Ishikawa (cell line): ENCODE measurements around the gene CCL5.

Experiments used
- CEBPB ChIP-seq: IDR thresholded peaks from 2 replicates; pipeline ENCODE4 v1.6.1; 2012
- CREB1 ChIP-seq: IDR thresholded peaks from 2 replicates; pipeline ENCODE4 v1.6.1; 2012; ENCODE audit warnings: low read depth
- EGR1 ChIP-seq: IDR thresholded peaks from 2 replicates; pipeline ENCODE4 v1.6.1; 2012
- EP300 ChIP-seq: IDR thresholded peaks from 2 replicates; pipeline ENCODE4 v1.6.1; 2012; ENCODE audit warnings: borderline replicate concordance
- FOXM1 ChIP-seq: IDR thresholded peaks from 2 replicates; pipeline ENCODE4 v1.6.1; 2012; ENCODE audit warnings: low read depth, borderline replicate concordance
- NFIC ChIP-seq: IDR thresholded peaks from 2 replicates; pipeline ENCODE4 v1.6.1; 2012
- RAD21 ChIP-seq: IDR thresholded peaks from 2 replicates; pipeline ENCODE4 v1.6.1; 2012; ENCODE audit warnings: low read depth
- TAF1 ChIP-seq: IDR thresholded peaks from 2 replicates; pipeline ENCODE4 v1.6.1; 2012; ENCODE audit warnings: low read depth, mild to moderate bottlenecking
- TCF12 ChIP-seq: IDR thresholded peaks from 2 replicates; pipeline ENCODE4 v1.6.1; 2012; ENCODE audit warnings: low read depth
- TEAD4 ChIP-seq: IDR thresholded peaks from 2 replicates; pipeline ENCODE4 v1.6.1; 2012
- YY1 ChIP-seq: IDR thresholded peaks from 2 replicates; pipeline ENCODE4 v1.6.1; 2012; ENCODE audit warnings: low read depth
- ZBTB7A ChIP-seq: IDR thresholded peaks from 2 replicates; pipeline ENCODE4 v1.6.1; 2012; ENCODE audit warnings: low read depth
- TF ChIP-seq, protein P1 (sequence below): IDR thresholded peaks from 2 replicates; pipeline ENCODE4 v1.6.1; 2012
- TF ChIP-seq, protein P2 (sequence below): IDR thresholded peaks from 2 replicates; pipeline ENCODE4 v1.6.1; 2012
- TF ChIP-seq, protein P3 (sequence below): IDR thresholded peaks from 2 replicates; pipeline ENCODE4 v1.6.1; 2012; ENCODE audit warnings: low read depth, mild to moderate bottlenecking

Gene CCL5

DNA sequence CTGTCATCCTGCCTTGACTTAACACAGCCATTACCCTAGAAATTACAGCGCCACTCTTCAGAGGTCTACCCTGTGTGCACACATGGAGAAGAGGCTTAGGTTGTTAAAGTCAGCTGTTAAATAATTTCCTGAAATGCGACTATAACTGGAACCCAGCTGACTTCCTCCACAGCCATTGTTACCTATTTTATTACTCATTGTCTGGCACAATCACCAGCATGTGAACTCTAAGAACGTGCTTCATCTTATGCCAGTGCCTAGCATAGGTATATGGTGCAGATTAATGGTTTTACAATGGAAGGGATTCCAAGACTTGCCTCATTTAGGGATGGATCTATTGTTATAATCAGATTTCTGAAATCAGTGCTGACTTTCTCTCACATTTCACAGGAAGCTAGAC, 38.5 kb upstream of the CCL5 start:
- TF ChIP-seq NFIC (no peak), CEBPB (no peak), RAD21 (no peak), CREB1 (no peak), EP300 (no peak), TEAD4 (no peak), TCF12 (no peak), TAF1 (no peak), YY1 (no peak), EGR1 (no peak), ZBTB7A (no peak), FOXM1 (no peak)
- TF ChIP-seq, protein P1, sequence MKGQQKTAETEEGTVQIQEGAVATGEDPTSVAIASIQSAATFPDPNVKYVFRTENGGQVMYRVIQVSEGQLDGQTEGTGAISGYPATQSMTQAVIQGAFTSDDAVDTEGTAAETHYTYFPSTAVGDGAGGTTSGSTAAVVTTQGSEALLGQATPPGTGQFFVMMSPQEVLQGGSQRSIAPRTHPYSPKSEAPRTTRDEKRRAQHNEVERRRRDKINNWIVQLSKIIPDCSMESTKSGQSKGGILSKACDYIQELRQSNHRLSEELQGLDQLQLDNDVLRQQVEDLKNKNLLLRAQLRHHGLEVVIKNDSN, result no peak
- TF ChIP-seq, protein P2, sequence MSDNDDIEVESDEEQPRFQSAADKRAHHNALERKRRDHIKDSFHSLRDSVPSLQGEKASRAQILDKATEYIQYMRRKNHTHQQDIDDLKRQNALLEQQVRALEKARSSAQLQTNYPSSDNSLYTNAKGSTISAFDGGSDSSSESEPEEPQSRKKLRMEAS, result no peak
- TF ChIP-seq, protein P3, sequence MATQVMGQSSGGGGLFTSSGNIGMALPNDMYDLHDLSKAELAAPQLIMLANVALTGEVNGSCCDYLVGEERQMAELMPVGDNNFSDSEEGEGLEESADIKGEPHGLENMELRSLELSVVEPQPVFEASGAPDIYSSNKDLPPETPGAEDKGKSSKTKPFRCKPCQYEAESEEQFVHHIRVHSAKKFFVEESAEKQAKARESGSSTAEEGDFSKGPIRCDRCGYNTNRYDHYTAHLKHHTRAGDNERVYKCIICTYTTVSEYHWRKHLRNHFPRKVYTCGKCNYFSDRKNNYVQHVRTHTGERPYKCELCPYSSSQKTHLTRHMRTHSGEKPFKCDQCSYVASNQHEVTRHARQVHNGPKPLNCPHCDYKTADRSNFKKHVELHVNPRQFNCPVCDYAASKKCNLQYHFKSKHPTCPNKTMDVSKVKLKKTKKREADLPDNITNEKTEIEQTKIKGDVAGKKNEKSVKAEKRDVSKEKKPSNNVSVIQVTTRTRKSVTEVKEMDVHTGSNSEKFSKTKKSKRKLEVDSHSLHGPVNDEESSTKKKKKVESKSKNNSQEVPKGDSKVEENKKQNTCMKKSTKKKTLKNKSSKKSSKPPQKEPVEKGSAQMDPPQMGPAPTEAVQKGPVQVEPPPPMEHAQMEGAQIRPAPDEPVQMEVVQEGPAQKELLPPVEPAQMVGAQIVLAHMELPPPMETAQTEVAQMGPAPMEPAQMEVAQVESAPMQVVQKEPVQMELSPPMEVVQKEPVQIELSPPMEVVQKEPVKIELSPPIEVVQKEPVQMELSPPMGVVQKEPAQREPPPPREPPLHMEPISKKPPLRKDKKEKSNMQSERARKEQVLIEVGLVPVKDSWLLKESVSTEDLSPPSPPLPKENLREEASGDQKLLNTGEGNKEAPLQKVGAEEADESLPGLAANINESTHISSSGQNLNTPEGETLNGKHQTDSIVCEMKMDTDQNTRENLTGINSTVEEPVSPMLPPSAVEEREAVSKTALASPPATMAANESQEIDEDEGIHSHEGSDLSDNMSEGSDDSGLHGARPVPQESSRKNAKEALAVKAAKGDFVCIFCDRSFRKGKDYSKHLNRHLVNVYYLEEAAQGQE, result no peak

DNA sequence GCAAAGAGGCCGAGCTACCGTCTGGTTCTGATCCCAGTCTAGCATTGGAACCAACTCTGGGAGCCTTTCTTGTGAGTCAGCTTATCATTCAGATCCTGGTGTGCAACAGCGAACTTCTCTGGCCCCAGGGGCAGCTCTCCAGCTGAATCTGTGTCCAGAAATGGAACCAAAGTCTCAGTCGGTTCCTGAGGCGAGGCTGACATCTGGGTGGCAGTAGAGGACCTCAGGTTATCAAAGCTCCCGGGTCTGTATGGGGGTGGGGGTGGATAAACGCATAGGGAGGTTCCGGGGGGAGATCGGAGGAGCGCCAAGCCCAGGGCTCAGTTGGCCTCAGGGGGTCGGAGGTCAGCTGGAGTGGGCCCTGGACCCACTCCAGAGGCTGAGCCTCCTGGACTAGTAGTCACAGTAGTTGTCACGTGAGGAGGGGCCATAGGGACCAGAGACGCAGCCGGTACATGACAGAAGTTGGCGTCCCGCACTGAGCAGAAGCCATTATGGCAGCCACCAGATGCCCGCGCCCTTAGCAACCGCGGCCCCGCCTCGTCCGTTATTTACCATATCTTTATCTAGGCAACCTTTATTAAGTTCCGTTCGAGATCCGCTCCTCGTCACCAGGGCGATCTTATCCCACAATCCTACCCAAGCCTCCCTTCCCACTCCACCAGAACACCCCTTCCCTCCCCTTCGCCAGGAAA, 37.5 kb upstream of the CCL5 start:
- no peak for TF ChIP-seq TEAD4
- TF ChIP-seq ZBTB7A, result no peak

DNA sequence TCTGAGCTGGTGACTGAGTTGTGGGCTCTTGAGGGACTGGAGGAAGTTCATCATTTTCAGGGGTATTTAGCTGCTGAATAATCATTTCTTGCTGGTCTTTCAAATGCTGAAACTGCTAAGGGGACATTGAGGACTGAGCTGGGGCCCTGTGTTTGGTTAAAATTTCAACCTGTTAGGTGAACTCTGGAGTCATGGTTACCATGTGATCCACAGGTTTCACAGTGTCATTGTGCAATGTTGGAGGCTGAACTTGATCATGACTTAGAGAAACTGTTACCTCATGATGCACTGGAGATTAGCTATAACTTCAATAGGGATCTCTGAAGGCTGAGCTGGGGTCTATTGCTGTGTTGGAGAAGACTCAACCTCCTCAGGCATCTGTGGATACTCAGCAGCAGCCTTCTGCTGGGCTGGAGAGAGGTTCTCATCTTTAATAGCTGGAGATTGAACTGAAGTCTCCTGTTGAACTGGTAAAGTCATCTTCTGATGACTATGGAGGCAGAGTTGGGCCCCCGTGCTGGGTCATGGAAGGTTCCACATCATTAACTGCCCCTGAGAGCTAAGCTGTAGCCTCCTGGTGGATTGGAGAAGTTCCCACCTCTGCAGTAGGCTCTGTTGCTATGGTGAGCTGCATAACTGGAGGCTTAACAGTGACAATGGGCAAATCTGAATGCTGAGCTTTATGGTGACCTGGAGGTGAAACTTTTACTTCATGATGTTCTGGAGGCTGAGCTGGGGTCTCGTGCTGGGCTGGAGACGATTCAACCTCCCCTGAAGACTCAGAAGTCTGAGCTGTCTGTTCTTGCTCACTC, 35.2 kb upstream of the CCL5 start:
- TF ChIP-seq TCF12 (no peak), TEAD4 (no peak), YY1 (no peak), EGR1 (no peak), ZBTB7A (no peak), FOXM1 (no peak), RAD21 (no peak), CREB1 (no peak), CEBPB (no peak), TAF1 (no peak), EP300 (no peak), NFIC (no peak)
- TF ChIP-seq, protein P1, result no peak
- TF ChIP-seq, protein P3, result no peak
- TF ChIP-seq, protein P2, result no peak

DNA sequence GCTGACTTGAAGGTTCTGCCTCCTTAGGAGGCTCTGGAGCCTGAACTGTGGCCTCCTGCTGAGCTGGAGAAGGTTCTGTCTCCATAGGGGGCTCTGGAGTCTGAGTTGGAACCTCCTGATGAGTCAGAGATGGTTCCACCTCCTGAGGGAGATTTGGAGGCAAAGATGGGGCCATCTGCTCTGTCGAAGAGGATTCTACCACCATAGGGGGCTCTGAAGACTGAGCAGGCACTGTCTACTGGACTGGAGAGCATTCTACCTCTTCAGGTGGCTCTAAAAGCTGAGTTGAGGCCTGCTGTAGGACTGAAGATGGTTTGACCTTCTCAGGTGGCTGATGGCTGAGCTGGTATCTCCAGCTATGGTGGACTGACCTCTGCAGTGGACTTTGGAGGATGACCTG, 34.2 kb upstream of the CCL5 start:
- TF ChIP-seq CREB1 (no peak), TCF12 (no peak), CEBPB (no peak), RAD21 (no peak), TAF1 (no peak), EP300 (no peak), ZBTB7A (no peak), FOXM1 (no peak), NFIC (no peak), EGR1 (no peak), YY1 (no peak), TEAD4 (no peak)
- TF ChIP-seq, protein P1, result no peak
- TF ChIP-seq, protein P2, result no peak
- TF ChIP-seq, protein P3, result no peak
